ENCODE measurements around the gene GREB1.

DNA sequence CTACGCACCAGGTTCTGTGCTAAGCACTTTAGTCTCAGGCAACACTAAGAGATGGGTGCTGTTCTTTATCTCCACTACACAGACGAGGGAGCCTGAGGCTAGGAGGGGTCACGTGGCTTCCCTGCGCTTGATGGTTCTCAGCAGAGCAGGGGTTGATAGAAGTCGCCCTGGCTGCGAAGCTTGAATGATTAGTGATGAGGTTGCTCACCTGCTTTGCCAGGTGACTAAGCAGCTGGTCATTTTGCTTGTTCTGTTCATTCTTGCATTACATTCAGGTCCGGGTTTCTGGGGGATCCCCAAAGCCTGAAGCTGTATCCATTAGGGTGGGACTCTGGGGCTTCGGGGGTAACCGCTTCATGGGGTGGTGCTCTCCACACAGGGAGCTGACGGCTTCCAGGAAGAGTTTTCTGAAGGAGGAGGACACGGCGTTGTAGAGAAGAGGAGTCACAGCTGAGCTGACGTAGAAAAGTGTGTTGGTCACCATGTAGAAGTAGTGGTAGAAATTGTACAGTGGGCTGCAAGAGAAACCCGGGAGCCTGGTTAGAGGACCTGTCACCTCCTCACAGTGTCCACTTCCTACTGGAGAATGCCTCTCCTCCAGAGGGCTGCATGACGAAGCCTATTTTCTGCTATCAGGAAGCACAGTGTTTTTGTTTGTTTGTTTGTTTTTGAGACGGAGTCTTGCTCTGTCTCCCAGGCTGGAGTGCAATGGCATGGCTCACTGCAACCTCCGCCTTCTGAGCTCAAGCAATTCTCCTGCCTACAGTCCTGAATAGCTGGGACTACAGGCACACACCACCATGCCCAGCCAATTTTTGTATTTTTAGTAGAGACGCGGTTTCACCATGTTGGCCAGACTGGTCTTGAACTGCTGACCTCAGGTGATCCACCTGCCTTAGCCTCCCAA is 124.6 kb downstream of the GREB1 start:
- no peak for TF ChIP-seq EZH2 (IDR thresholded peaks at IDR 0.05; ENCODE audit: low read length, unreplicated experiment)
- TF ChIP-seq, protein P1, sequence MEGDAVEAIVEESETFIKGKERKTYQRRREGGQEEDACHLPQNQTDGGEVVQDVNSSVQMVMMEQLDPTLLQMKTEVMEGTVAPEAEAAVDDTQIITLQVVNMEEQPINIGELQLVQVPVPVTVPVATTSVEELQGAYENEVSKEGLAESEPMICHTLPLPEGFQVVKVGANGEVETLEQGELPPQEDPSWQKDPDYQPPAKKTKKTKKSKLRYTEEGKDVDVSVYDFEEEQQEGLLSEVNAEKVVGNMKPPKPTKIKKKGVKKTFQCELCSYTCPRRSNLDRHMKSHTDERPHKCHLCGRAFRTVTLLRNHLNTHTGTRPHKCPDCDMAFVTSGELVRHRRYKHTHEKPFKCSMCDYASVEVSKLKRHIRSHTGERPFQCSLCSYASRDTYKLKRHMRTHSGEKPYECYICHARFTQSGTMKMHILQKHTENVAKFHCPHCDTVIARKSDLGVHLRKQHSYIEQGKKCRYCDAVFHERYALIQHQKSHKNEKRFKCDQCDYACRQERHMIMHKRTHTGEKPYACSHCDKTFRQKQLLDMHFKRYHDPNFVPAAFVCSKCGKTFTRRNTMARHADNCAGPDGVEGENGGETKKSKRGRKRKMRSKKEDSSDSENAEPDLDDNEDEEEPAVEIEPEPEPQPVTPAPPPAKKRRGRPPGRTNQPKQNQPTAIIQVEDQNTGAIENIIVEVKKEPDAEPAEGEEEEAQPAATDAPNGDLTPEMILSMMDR (conservative IDR thresholded peaks at IDR 0.05; ENCODE audit: low read depth, low read length), result no peak
